ENCODE results near the gene MCF2L. TPM values are rescaled to one million over a fixed set of nuclear protein-coding genes. Genes with fewer than 3 reads are reported as not detected.

The MCF2L gene
- total and polyA plus RNA-seq, 7 experiments from 2014 or later = 0.51 to 32.6 (median 19.7) TPM

DNA sequence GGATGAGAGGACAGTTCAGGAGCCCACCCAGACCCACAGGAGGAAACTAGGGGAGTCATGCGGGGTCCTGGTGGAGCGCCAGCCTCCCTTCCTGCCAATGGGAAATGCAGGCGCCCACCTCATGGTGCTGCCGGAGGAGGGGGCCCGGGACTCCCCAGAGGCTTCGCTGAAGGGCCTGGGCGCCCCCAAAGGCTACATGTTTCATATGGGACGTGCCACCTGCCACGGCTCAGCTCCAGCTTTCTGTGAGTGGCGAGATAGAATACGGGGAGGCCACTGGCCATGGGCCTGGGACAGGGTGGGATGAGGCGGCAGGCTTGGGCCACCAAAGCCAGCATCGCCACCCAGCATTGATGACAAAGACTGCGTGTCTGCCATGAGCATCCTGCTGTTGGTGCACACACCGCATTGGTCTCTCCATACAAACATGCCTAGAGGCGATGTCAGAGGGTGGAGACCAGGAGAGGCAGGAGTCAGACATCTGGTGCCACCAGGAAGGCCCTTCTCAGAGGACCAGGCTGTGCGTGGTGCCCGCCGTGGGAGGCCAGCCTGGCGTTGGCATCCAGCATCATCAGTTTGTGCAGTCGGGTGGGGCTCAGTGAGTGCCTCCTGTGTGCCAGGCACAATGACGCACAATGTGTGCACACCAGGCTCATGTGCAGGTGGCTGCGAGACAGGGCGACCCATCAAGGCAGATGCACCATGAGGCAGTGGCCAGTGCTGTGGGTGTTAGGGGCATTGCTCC, 152.3 kb downstream of the MCF2L start:
- intact Hi-C loops (cut with micrococcal nuclease) = no loop called here
- no peaks in the 10 kb centered on the region for H3K36me3 Mint-ChIP-seq
- POLR2A ChIA-PET = no interaction called here
- H3K27me3 ChIP-seq (ENCODE audit: control insufficient read depth in 2 of 2, insufficient read depth in 2 of 2, low read length in 2 of 2) = no peaks in the 10 kb centered on the region
- CTCF ChIA-PET = no interaction called here
- H3K27ac ChIP-seq (ENCODE audit: low read depth, low read length) = no peak overlapping the region
- peaks cover 1 to 12% (median 4%) of the 10 kb centered on the region in 5 donors for H3K27me3 Mint-ChIP-seq
- H3K4me3 ChIP-seq (ENCODE audit: low read length) = no peak overlapping the region
- DNase-seq (no peak), ATAC-seq (no peak)
- no peak overlapping the region for H3K4me3 Mint-ChIP-seq
- no peaks in the 10 kb centered on the region for H3K4me1 ChIP-seq (ENCODE audit: control insufficient read depth in 2 of 2, insufficient read depth in 2 of 2, low read length in 2 of 2)
- no peak overlapping the region for H3K27ac Mint-ChIP-seq
- H3K4me1 Mint-ChIP-seq = peaks cover 0 to 5% (median 0%) of the 10 kb centered on the region in 7 donors
- no peaks in the 10 kb centered on the region for H3K36me3 ChIP-seq (ENCODE audit: control insufficient read depth in 2 of 3, insufficient read depth in 3 of 3, low read length in 3 of 3)
- H3K9me3 ChIP-seq (ENCODE audit: control insufficient read depth in 2 of 3, low read length in 3 of 3) = no peaks in the 10 kb centered on the region
- H3K9me3 Mint-ChIP-seq = peaks cover 0 to 1% (median 0%) of the 10 kb centered on the region in 11 donors

DNA sequence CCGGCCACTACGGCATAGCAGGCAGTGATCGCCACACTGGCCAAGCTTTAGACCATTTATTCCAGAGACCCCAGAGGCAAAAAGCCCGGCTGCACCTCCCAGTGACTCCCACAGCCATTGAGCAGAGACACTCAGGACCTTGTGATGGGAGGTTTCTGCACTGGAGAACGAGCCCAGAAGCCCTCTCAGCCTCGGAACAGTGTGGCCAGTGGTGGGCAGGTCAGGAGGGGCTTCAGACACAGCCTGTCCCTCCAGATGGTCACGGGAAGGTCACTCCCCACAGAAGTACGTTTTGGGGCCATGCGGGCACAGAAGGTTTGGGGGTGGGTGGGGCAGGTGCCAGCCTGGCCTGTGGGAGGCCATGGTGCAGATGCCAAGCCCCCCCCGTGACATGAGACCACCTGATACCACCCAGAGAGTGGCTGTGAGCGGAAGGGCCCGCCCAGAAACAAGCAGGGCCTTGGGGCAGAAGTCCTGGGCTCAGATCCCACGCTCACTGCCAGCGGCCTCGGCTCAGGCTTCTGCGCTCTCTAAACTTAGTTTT, 153.0 kb downstream of the MCF2L start:
- Mint-ChIP-seq H3K4me3 (no peak overlapping the region), H3K9me3 (peaks cover 0 to 1% (median 0%) of the 10 kb centered on the region in 11 donors), H3K36me3 (no peaks in the 10 kb centered on the region), H3K27me3 (peaks cover 7 to 16% (median 8%) of the 10 kb centered on the region in 5 donors), H3K4me1 (peaks cover 0 to 5% (median 0%) of the 10 kb centered on the region in 7 donors), H3K27ac (no peak overlapping the region)
- intact Hi-C loops (cut with micrococcal nuclease) = no loop called here
- no peak overlapping the region for H3K27ac ChIP-seq (ENCODE audit: low read depth, low read length)
- ATAC-seq (no peak), DNase-seq (no peak)
- ChIA-PET POLR2A (no interaction called here), CTCF (no interaction called here)
- H3K4me1 ChIP-seq (ENCODE audit: control insufficient read depth in 2 of 2, insufficient read depth in 2 of 2, low read length in 2 of 2) = no peaks in the 10 kb centered on the region
- no peaks in the 10 kb centered on the region for H3K9me3 ChIP-seq (ENCODE audit: control insufficient read depth in 2 of 3, low read length in 3 of 3)
- H3K4me3 ChIP-seq (ENCODE audit: low read length) = no peak overlapping the region
- no peaks in the 10 kb centered on the region for H3K36me3 ChIP-seq (ENCODE audit: control insufficient read depth in 2 of 3, insufficient read depth in 3 of 3, low read length in 3 of 3)
- no peaks in the 10 kb centered on the region for H3K27me3 ChIP-seq (ENCODE audit: control insufficient read depth in 2 of 2, insufficient read depth in 2 of 2, low read length in 2 of 2)

DNA sequence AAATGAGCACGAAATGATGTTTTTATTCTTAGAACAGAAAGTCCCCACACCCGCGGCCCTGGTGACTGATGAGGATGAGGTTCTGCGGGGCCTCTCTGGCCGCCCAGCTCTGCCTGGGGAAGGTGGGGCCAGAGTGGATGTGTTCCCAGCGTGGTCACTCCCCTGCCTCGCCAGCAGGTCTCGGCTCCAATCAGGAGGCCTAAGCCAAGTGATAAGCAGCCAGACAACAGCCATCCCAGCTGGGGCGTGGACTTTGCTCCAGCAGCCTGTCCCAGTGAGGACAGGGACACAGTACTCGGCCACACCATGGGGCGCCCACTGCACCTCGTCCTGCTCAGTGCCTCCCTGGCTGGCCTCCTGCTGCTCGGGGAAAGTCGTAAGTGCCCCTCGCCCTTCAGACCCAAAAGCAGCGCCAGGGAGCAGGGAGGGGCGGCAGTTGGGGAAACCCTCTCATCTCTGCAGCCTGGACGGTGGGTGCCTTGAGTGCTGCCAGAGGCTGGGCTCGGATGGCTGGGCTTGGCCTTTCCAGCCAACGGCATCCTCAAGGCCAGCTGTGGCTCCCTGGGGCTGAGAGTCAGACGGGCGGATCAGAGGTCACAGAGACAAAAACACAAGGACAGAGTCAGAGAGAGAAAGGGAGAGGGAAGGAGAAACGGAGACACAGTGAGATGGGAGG, 153.7 kb downstream of the MCF2L start, which contains the start of gene F10:
F10 (plus strand) TSS at position 250 of the 676 bp plus-strand sequence; CDS start at position 307, 57 bp downstream.
- Histone ChIP-seq H3K4me3 (ENCODE audit: low read length) (no peak within 1 kb of the TSS), H3K36me3 (ENCODE audit: control insufficient read depth in 2 of 3, insufficient read depth in 3 of 3, low read length in 3 of 3) (no peaks in the 10 kb centered on the region), H3K27me3 (ENCODE audit: control insufficient read depth in 2 of 2, insufficient read depth in 2 of 2, low read length in 2 of 2) (no peaks in the 10 kb centered on the region), H3K27ac (ENCODE audit: low read depth, low read length) (no peak within 1 kb of the TSS), H3K4me1 (ENCODE audit: control insufficient read depth in 2 of 2, insufficient read depth in 2 of 2, low read length in 2 of 2) (no peaks in the 10 kb centered on the region), H3K9me3 (ENCODE audit: control insufficient read depth in 2 of 3, low read length in 3 of 3) (no peaks in the 10 kb centered on the region)
- Mint-ChIP-seq H3K36me3 (no peaks in the 10 kb centered on the region), H3K9me3 (peaks cover 0 to 1% (median 0%) of the 10 kb centered on the region in 11 donors), H3K4me1 (peaks cover 0 to 6% (median 0%) of the 10 kb centered on the region in 7 donors), H3K4me3 (no peak within 1 kb of the TSS), H3K27me3 (peaks cover 12 to 23% (median 15%) of the 10 kb centered on the region in 5 donors), H3K27ac (no peak within 1 kb of the TSS)
- ChIA-PET CTCF (no interaction called here), POLR2A (no interaction called here)
- DNase-seq (no peak), ATAC-seq (no peak)
- intact Hi-C loops (cut with micrococcal nuclease) = no loop called here

- H3K36me3 Mint-ChIP-seq = no peaks in the 10 kb centered on the region
- Histone ChIP-seq H3K27me3 (ENCODE audit: control insufficient read depth in 2 of 2, insufficient read depth in 2 of 2, low read length in 2 of 2) (no peaks in the 10 kb centered on the region), H3K27ac (ENCODE audit: low read depth, low read length) (no peak overlapping the region), H3K9me3 (ENCODE audit: control insufficient read depth in 2 of 3, low read length in 3 of 3) (no peaks in the 10 kb centered on the region), H3K4me3 (ENCODE audit: low read length) (no peak overlapping the region), H3K36me3 (ENCODE audit: control insufficient read depth in 2 of 3, insufficient read depth in 3 of 3, low read length in 3 of 3) (no peaks in the 10 kb centered on the region), H3K4me1 (ENCODE audit: control insufficient read depth in 2 of 2, insufficient read depth in 2 of 2, low read length in 2 of 2) (no peaks in the 10 kb centered on the region)
- ATAC-seq (no peak), DNase-seq (no peak)
- peaks cover 20 to 29% (median 21%) of the 10 kb centered on the region in 5 donors for H3K27me3 Mint-ChIP-seq
- ChIA-PET CTCF (interaction anchor here (0.6 kb wide), 1 partner anchor 140 kb away, joined by 6 read pairs; no protein-coding TSS in a partner anchor), POLR2A (no interaction called here)
- no peak overlapping the region for H3K4me3 Mint-ChIP-seq
- H3K4me1 Mint-ChIP-seq = peaks cover 0 to 6% (median 0%) of the 10 kb centered on the region in 7 donors
- intact Hi-C loops (cut with micrococcal nuclease) = no loop called here
- H3K9me3 Mint-ChIP-seq = peaks cover 0 to 1% (median 0%) of the 10 kb centered on the region in 11 donors
- H3K27ac Mint-ChIP-seq = no peak overlapping the region
These were observed 154.5 kb downstream of the MCF2L start for GRCh38 chr13:113123226-113124201.

- ATAC-seq = no peak
- Histone ChIP-seq H3K36me3 (ENCODE audit: control insufficient read depth in 2 of 3, insufficient read depth in 3 of 3, low read length in 3 of 3) (no peaks in the 10 kb centered on the region), H3K27ac (ENCODE audit: low read depth, low read length) (no peak overlapping the region), H3K9me3 (ENCODE audit: control insufficient read depth in 2 of 3, low read length in 3 of 3) (no peaks in the 10 kb centered on the region), H3K4me3 (ENCODE audit: low read length) (no peak overlapping the region), H3K4me1 (ENCODE audit: control insufficient read depth in 2 of 2, insufficient read depth in 2 of 2, low read length in 2 of 2) (no peaks in the 10 kb centered on the region), H3K27me3 (ENCODE audit: control insufficient read depth in 2 of 2, insufficient read depth in 2 of 2, low read length in 2 of 2) (no peaks in the 10 kb centered on the region)
- intact Hi-C loops (cut with micrococcal nuclease) = no loop called here
- ChIA-PET CTCF (interaction anchor here (0.6 kb wide), 1 partner anchor 141 kb away, joined by 6 read pairs; no protein-coding TSS in a partner anchor), POLR2A (no interaction called here)
- DNase-seq = no peak
- no peak overlapping the region for H3K4me3 Mint-ChIP-seq
- H3K27me3 Mint-ChIP-seq = peaks cover 27 to 34% (median 28%) of the 10 kb centered on the region in 5 donors
- no peak overlapping the region for H3K27ac Mint-ChIP-seq
- H3K4me1 Mint-ChIP-seq = peaks cover 0 to 6% (median 0%) of the 10 kb centered on the region in 7 donors
- no peaks in the 10 kb centered on the region for H3K36me3 Mint-ChIP-seq
- H3K9me3 Mint-ChIP-seq = peaks cover 0 to 1% (median 0%) of the 10 kb centered on the region in 11 donors
These were observed 155.4 kb downstream of the MCF2L start for GRCh38 chr13:113124211-113124970.

Measured in naive thymus-derived CD4-positive, alpha-beta T cell (primary cell).